NCI-H146 (cell line): ENCODE results near the gene ST6GALNAC5.
"Not testable (repeated sequence)": the region's sequence is repeated elsewhere in the genome, so short reads cannot be mapped to it uniquely, and the experiment has no call there.

Experiments
- DNase-seq: peaks from one replicate; lab custom pipeline; 2025; lab: John Stamatoyannopoulos, UW

Gene ST6GALNAC5

GRCh38 chr1:76867342-76868130 is at the start of gene ST6GALNAC5:
TSS of gene ST6GALNAC5 (plus strand) at chr1:76867480.
- peak; percentile 80 for DNase-seq

DNA sequence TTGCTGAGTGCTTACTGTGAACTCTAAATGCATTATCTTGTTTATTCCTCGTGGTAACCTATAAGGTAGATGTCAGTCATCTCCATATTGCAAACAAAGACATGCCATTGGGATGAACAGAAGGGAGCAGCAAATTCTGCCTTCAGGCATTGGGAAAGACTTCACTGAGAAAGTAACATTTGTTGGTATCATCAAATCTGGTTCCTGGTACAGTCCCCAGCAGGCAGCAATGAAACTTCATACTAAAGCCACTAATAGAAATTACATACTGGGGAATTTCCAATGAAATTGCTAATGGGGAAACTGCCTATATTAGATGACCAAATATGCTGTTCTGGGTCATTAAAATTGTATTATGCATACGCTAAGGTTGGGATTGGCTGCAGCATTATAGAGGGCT is 47.3 kb upstream of the ST6GALNAC5 start:
- no peak for DNase-seq

DNA sequence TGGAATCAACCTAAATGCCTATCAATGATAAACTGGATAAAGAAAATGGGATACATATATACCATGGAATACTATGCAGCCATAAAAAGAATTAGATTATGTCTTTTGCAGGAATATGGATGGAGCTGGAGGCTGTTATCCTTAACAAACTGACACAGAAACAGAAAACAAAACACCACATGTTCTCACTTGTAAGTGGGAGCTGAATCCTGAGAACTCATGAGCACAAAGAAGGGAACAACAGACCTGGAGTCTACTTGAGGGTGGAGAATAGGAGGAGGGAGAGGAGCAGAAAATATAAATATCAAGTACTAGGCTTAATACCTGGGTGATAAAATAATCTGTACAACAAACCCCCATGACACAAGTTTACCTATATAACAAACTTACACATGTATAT is 44.3 kb upstream of the ST6GALNAC5 start:
- DNase-seq = not testable (repeated sequence)

GRCh38 chr1:76824106-76824505 is 43.2 kb upstream of the ST6GALNAC5 start:
- no peak for DNase-seq

GRCh38 chr1:76826072-76826845 is 41.0 kb upstream of the ST6GALNAC5 start:
- no peak for DNase-seq

- no peak for DNase-seq
Measured at GRCh38 chr1:76827066-76827465, 40.2 kb upstream of the ST6GALNAC5 start.

GRCh38 chr1:76830373-76830772 is 36.9 kb upstream of the ST6GALNAC5 start:
- no peak for DNase-seq

- DNase-seq = no peak
Measured at GRCh38 chr1:76832521-76832920, 34.8 kb upstream of the ST6GALNAC5 start.

DNA sequence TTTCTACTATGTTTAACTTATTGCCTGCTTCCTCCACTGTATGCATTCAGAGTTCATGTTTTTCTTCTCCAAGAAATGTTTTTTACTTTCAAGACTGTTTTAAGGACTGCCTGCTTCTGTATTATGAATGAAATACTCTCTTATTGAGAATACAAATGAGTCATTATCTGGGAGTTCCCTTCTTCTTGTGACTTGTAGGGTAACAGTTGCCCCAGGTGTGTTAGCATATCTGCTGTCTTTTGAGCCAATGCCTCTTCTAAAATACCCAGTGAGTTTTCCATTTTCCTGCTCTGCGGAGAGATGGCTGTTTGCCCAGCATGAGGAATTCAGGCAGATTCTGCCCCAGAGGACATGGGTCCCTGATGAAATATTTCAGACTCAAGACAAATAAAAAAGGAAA is 34.1 kb upstream of the ST6GALNAC5 start:
- DNase-seq = no peak

DNA sequence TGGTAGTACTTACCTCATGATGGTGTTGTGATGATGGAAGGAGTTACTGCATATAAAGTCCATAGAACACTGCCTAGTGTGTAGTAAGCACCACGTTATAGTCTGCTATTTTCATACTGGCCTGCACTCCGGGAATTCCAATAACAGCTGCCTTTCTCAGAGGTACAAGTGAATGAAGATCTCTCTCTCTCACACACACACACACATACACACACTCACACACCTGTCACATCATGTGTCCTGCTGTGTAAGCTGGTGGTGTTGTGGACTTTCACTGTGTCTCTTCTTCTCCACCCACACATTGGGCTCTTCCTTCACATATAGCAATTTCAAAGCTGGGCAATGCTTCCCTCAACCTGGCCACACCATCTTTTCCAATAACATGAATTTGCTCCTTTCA is 33.4 kb upstream of the ST6GALNAC5 start:
- no peak for DNase-seq

- no peak for DNase-seq
Measured at GRCh38 chr1:76835203-76835602, 32.1 kb upstream of the ST6GALNAC5 start.

GRCh38 chr1:76840278-76840677 is 27.0 kb upstream of the ST6GALNAC5 start:
- DNase-seq = no peak

DNA sequence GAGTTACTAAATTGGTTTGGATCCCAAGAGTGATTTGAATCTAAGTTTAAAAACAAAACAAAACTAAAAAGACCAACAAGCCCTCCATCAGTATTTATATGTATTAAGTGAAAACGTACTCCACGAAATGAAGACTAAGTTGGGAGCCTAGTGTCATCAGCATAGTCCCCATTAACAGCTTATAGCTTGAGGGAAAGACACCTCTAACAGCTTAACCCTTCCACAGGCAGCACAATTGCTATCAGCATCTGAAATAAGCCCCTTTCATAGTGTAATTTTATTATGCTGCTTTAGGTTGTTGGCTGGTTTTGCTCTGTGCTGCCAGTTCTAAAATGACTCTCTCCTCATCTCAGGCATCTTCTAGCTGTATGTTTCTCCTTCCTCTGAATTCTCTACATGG is 25.8 kb upstream of the ST6GALNAC5 start:
- no peak for DNase-seq

DNA sequence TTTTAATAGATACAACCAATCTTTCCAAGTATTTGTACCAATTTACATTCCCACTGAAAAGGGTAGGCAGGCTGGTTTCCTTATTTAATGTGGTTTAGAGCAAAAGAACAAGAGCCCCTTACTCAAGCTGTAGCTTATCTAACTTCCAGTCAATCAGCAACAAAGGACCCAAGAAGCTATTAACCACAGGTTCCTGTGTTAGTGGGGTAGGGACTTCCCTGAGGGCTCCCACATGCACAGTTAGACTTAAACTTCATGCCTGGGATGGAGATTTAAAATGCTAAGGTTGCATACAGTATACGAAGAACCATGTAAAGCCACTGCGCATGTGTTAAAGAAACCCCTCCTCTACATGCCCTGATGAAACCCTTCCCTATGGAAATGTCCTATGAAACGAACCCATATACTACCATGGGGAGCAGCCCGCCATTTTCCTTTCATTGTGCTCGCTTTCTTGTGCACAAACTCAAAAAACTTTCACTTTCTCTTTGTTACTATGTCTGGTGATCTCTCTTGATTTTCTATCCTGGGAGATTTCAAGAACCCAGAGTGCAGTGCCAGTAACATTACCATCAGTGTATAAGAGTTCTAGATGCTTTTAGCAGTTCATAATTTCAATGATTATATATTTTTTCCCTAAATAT is 23.3 kb upstream of the ST6GALNAC5 start:
- no peak for DNase-seq

- peak; percentile 68 for DNase-seq
Measured at GRCh38 chr1:76854255-76854654, 13.0 kb upstream of the ST6GALNAC5 start.

GRCh38 chr1:76856104-76856503 is 11.2 kb upstream of the ST6GALNAC5 start:
- DNase-seq = no peak

DNA sequence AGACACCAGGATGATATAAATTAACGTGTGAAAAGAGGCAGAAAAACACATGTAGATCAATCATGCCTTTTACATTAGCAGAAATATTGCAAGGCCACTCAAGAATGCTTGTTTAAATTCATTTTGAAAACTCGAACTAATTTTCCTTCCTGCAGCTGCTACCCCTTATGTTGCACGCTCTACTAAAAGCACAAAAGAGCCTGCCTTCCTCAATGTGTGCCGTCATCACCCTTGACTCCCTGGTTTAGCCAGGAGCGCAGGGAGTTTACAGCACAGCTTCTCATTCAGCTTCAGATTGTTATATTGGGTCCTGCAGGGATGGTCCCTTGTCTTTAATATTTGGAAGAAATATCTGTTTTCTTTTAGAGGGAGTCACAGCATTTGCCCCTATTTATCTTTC is 10.1 kb upstream of the ST6GALNAC5 start:
- no peak for DNase-seq

DNA sequence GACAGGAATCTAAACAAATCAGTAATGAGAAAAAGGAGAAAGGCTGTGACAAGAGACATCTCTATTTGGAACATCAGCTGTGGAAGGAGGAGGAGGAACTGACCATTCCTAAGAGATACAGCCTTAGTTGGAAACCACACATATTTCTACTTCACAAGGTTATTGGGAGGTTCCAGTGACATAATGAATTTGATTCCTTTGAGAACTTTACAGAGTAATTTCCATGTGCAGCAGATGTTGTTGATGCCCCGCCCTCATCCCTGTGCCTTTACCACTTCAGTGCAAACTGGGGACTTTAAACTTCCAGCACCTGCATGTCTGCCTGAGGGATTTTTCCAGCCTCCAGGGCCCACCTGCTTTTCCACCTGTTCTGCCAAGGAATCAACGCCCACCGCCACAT is 9.3 kb upstream of the ST6GALNAC5 start:
- DNase-seq = peak; percentile 17

GRCh38 chr1:76861149-76861548 is 6.1 kb upstream of the ST6GALNAC5 start:
- no peak for DNase-seq

GRCh38 chr1:76862447-76862846 is 4.8 kb upstream of the ST6GALNAC5 start:
- DNase-seq = no peak

DNA sequence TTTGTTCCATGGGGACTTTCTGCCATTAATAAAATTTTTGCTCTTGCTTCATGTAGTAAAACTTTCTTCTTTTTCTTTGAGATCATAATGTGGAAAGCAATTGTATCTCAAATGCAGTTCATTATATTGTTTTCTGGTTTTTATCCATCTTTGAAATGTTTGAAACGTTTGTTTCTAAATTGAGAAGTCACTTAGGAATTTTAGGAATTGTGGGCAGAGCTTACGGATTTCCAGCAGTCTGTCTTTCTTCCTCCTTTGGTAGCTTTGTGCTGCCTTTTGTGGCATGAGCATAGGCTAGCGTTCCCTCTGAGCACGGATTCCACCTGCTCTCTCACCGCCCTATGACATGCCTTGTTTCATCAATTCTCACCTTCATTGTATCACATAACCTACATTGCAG is 2.9 kb upstream of the ST6GALNAC5 start:
- no peak for DNase-seq

DNA sequence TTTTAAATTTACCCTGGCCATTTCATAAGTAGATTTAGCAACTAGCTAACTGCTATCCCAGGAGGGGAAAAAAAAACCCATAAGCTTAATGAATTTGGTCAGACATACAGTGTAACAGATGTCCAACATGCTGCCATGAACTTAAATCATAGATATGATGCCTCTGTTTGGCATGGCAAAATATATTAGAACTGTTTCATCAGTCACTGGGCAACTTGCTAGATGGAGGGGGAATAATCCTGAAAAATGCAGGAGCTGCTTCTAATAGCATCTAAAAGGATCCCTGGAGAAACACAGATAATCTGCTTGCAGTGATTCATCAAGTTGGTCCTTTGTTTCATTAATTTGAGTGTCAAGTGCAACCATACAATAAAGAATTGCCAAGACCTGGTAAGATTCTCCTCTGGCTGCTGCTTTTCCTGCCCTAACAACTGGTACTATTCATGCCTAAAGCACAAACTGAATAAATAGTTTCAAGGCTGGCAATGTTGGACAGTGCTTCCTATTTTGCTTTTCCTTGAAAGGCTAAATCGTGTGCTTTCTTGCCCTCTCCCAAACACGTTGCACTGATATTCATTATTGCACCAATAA is 1.5 kb upstream of the ST6GALNAC5 start:
- no peak for DNase-seq

- DNase-seq = no peak
Measured at GRCh38 chr1:76866566-76866965, 714 bp upstream of the ST6GALNAC5 start.
